GM12801 (cell line): ENCODE results near the gene ZNF615.

Source experiments
- TF ChIP-seq, protein P1 (sequence below): IDR thresholded peaks from one replicate; pipeline ENCODE4 v1.5.1; 2011; ENCODE audit warnings: control low read depth; ENCODE audit not compliant: insufficient read length; ENCODE audit errors: extremely low read depth

Gene ZNF615

DNA sequence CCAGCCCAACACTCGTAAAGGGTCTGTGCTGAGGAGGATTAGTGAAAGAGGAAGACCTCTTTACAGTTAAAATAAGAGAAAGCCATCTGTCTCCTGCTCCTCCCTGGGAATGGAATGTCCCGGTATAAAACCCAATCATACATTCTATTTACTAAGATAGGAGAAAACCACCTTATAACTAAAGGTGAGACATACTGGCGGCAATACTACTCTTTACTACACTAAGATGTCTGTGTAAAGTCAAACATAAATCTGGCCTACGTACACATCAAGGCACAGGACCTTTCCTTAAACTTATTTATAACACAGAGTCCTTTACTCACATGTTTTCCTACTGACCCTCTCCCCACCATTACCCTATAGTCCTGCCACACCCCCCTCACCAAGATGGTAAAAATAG is 24.6 kb downstream of the ZNF615 start:
- TF ChIP-seq, protein P1, sequence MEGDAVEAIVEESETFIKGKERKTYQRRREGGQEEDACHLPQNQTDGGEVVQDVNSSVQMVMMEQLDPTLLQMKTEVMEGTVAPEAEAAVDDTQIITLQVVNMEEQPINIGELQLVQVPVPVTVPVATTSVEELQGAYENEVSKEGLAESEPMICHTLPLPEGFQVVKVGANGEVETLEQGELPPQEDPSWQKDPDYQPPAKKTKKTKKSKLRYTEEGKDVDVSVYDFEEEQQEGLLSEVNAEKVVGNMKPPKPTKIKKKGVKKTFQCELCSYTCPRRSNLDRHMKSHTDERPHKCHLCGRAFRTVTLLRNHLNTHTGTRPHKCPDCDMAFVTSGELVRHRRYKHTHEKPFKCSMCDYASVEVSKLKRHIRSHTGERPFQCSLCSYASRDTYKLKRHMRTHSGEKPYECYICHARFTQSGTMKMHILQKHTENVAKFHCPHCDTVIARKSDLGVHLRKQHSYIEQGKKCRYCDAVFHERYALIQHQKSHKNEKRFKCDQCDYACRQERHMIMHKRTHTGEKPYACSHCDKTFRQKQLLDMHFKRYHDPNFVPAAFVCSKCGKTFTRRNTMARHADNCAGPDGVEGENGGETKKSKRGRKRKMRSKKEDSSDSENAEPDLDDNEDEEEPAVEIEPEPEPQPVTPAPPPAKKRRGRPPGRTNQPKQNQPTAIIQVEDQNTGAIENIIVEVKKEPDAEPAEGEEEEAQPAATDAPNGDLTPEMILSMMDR = no peak

DNA sequence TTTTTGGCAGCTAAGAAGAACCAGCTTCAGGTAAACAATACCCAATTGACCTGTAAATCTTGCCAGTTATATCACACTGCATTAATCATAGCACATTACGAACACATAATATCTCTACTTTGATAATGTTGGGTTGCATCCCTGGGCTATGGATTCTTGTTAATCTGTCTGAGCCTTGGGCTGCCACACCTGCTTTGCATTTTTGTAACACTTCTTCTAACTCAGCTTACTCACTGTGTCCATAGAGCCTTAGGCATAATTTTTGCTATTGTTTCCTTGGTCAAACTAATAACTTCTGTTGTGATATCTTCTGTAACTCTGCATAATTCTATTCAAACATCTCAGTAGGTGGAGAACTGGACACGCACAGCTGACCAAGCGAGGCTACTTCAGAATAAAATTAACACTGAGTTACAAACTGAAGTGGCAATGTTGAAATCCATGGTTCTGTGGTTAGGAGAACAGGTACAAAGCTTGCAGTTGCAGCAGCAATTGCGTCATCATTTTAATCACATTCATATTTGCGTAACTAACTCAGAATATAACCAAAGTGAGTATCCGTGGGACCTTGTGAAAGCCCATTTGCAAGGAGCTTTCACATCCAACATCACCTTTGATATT is 27.8 kb downstream of the ZNF615 start:
- TF ChIP-seq, protein P1 = no peak

DNA sequence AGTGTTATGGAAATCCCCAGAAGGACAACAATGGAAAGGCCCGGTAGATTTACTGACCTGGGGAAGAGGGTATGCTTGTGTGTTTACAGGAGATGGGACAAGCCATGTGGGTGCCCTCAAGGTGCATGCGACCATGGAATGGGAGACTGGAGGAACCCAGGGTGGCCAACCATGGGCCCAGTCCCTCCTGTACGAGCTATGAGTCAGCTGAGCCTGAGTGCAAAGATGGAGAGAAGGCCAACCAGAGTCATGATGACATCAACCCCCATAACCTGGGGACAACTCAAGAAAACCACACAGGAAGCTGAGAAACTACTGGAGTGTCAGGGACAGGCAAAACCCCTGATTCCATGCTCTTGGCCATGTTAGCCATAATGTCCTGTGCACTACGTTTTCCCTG is 29.1 kb downstream of the ZNF615 start:
- TF ChIP-seq, protein P1 = no peak

DNA sequence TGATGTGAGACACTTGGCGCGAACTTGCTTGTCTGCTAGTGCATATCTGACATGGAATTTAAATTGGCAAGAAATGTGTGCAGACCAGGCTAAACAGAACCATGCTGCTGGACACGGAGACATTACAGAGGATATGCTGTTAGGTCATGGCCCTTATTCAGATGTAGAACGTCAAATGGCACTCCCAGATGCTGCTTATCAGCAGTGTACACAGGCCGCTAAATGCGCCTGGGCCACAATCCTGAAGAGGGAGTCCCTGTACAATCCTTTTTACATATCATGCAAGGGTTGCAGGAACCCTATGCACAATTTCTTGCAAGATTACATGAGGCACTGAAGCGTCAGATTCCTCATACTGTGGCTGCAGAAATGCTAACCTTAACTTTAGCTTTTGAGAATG is 30.7 kb downstream of the ZNF615 start:
- TF ChIP-seq, protein P1 = no peak

DNA sequence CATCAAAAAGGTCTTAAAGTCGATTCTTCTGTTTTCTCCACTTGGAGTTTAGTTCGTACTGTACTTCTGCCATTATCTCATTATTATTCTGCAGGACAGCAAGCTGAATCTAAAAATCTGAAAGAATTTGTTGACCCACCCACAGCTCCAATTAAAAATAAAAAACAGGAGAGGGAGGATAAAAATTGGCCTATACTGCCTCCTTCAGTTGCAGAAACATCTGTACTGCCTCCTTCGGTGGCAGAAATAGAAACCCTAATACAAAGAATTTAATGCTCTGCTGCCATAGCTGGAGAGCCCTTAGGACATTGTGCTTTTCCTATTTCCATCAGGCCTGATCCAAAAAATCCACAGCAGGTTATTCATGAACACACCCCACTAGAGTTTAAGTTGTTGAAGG is 31.2 kb downstream of the ZNF615 start:
- TF ChIP-seq, protein P1 = no peak

DNA sequence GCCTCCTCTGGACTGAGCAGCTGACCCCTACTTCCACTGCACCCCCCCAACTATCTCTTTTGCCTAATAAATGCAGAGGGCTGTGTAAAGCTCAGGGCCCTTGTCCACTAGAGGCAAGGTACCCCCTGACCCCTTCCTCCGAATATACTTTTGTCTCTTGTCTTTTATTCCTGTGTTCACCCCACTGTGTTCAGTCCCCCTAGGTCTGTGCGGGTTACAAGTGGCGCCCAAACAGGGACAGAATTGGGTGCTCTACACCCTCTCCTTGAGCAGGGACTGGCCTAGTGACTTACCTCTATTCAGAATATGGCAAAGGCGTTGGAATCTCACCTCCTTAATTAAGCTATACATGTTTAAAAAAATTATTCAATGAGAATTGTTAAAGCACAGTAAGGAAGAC is 36.4 kb downstream of the ZNF615 start:
- TF ChIP-seq, protein P1 = no peak

DNA sequence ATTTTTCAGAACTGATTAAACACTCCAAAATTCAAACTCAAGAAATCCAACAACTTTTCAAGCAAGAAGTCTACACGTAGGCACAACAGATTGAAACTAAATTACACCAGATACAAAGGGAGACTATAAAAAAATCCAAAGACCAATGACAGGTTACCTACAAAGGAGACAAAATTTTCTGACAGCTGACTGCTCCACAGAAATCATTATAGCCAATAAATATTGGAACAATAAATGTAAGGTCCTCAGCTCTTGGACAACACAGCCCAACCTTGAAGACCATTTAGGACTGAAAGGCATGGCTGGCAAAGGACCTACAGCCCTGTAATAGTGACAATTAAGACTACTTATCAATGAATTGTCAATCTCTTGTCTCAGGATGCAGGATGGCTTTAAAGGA is 37.3 kb downstream of the ZNF615 start:
- TF ChIP-seq, protein P1 = no peak
